Left ventricle myocardium inferior (tissue), 1 donor: ENCODE measurements around the gene ZNF579. TPM values are rescaled to one million over a fixed set of nuclear protein-coding genes. Genes with fewer than 3 reads are reported as not detected.
"Not testable (repeated sequence)": the region's sequence is repeated elsewhere in the genome, so short reads cannot be mapped to it uniquely, and the experiment has no call there.

Experiments
- DNase-seq: peaks from one replicate; pipeline ENCODE4 v3.0.0-alpha.2; 2020
- H3K27ac ChIP-seq: fragments of 200-600 bp; replicated peaks from 2 replicates; pipeline ENCODE4 v1.8.0; 2021
- H3K27me3 ChIP-seq: fragments of 200-600 bp; 2 replicates; pipeline ENCODE4 v1.8.0; 2021; ENCODE audit warnings: low read depth
- H3K36me3 ChIP-seq: fragments of 200-600 bp; 2 replicates; pipeline ENCODE4 v1.8.0; 2021
- H3K4me1 ChIP-seq: fragments of 200-600 bp; 2 replicates; pipeline ENCODE4 v1.8.0; 2021
- H3K4me3 ChIP-seq: fragments of 200-600 bp; 2 replicates; pipeline ENCODE4 v1.8.0; 2021; ENCODE audit warnings: mild to moderate bottlenecking, moderate library complexity
- H3K9me3 ChIP-seq: fragments of 200-600 bp; replicated peaks from 2 replicates; pipeline ENCODE4 v1.8.0; 2021
- CTCF ChIP-seq: fragments of 200-600 bp; IDR thresholded peaks from 2 replicates; pipeline ENCODE4 v1.8.0; 2021; ENCODE audit warnings: antibody characterized with exemption, mild to moderate bottlenecking, borderline replicate concordance
- intact Hi-C: fragments of 100-400 bp; cut with micrococcal nuclease; formaldehyde crosslinking; loops from one replicate; pipeline ENCODE4 v1.11.0; 2022
- total RNA-seq: library from RNA; stranded (reverse); fragmentation: NEBNext Ultra II Directional; extraction: Animal tissue kit (Norgen Biotek cat#: 25700); gene quantifications from one replicate; pipeline ENCODE4 v1.2.1, GENCODE V29; 2021
- donor health status: DM: no; HTN: yes; CAD: no; lungs with severe emphysema.

ZNF579 gene
- total RNA-seq, 1 donor from 2014 or later: 11.5 TPM

DNA sequence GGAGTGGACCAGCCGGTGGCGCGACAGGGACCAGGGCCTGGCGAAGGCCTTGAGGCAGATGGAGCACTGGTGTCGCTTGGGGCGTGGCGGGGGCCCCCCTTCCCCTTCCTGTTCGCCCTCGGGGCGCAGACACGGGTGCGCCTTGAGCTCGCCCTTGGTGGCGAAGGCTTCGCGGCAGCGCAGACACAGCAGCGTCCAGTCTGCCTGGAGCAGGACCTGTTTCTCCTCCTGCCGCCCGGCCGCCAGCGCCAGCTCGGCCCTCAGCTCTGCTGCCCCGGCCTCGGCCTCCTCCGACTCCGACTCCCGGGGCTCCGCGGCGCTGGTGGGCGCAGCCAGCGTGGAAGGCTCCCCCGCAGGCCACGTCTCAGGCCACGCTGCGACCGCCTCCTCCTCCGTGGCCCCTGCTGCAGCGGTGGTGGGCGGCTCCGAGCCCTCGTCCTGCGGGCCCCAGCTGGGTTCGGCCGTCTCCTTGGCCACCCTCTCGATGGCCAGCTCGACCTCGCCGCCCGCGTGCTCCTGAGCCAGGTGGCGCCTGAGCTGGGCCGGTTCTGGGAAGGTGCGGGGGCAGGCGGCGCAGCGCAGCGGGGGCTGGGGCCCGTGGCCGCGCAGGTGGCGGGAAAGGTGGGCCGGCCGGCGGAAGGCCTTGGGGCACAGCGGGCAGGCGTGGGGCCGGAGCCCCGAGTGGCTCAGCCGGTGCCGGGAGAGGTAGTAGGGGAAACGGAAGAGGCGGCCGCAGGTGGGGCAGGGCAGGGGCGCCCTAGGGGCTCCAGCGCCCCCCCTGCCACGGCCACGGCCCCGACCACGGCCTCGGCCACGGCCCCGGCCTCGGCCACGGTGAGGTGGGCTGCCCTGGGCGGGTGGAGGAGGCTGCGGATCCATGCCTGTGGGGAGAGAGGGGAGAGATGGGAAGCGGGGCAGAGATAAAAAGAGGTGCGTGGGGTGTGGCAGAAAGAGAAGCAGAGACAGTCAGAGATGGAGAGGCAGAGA is 1.6 kb downstream of the ZNF579 start:
- peaks cover 29% of the 10 kb centered on the region for H3K4me1 ChIP-seq
- H3K4me3 ChIP-seq: peak overlapping the region; percentile 95
- no peak for DNase-seq
- H3K27ac ChIP-seq: peak overlapping the region; percentile 97
- intact Hi-C loops: no loop called here
- H3K27me3 ChIP-seq: no peaks in the 10 kb centered on the region
- no peak for TF ChIP-seq CTCF
- H3K36me3 ChIP-seq: peaks cover 31% of the 10 kb centered on the region
- no peaks in the 10 kb centered on the region for H3K9me3 ChIP-seq

- no peak overlapping the region for H3K4me3 ChIP-seq
- no peaks in the 10 kb centered on the region for H3K27me3 ChIP-seq
- TF ChIP-seq CTCF: no peak
- peaks cover 31% of the 10 kb centered on the region for H3K36me3 ChIP-seq
- H3K4me1 ChIP-seq: peaks cover 29% of the 10 kb centered on the region
- no peak for DNase-seq
- H3K9me3 ChIP-seq: no peaks in the 10 kb centered on the region
- H3K27ac ChIP-seq: no peak overlapping the region
- intact Hi-C loops: no loop called here
Observed at GRCh38 chr19:55578031-55578760, 2.5 kb downstream of the ZNF579 start.

DNA sequence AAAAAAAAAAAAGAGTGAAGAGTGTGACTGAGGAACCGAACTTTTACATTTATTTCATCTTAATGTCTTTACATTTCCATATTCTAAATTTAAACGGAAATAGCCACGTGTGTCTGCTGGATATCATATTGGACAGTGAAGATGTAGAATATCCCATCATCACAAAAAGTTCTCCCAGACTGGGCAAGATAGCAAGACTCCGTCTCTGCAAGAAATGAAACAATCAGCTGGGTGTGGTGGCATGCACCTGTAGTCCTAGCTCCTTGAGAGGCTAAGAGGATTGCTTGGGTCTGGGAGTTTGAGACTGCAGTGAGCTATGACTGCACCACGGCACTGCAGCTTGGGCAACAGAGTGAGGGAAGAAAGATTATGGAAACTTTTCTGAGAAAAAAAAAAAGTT is 3.9 kb downstream of the ZNF579 start:
- Histone ChIP-seq H3K4me1 (peaks cover 22% of the 10 kb centered on the region), H3K9me3 (no peaks in the 10 kb centered on the region), H3K27ac (no peak overlapping the region), H3K4me3 (no peak overlapping the region), H3K27me3 (no peaks in the 10 kb centered on the region), H3K36me3 (peaks cover 31% of the 10 kb centered on the region)
- TF ChIP-seq CTCF: no peak
- no peak for DNase-seq
- intact Hi-C loops: no loop called here

DNA sequence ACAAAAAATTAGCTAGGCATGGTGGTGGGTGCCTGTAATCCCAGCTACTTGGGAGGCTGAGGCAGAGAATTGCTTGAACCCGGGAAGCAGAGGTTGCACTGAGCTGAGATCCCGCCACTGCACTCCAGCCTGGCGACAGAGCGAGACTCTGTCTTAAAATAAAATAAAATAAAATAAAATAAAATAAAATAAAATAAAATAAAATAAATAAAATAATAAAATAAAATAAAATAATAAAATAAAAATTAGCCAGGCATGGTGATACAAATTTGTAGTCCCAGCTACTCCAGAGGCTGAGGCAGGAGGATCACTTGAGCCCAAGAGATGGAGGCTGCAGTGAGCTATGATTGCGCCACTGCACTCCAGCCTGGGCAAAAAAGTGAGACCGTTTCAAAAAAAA is 6.7 kb downstream of the ZNF579 start:
- DNase-seq, intact Hi-C loops, H3K27me3 ChIP-seq: not testable (repeated sequence)

GRCh38 chr19:55569477-55569876 is 11.2 kb downstream of the ZNF579 start:
- DNase-seq, H3K36me3 ChIP-seq, H3K4me3 ChIP-seq, H3K9me3 ChIP-seq, H3K4me1 ChIP-seq, H3K27ac ChIP-seq, H3K27me3 ChIP-seq, intact Hi-C loops: not testable (repeated sequence)

More for the DNA sequence above, 6.7 kb downstream of the ZNF579 start:
- not testable (repeated sequence) for H3K4me1 ChIP-seq, H3K4me3 ChIP-seq, H3K9me3 ChIP-seq, H3K27ac ChIP-seq
- peaks cover 25% of the 10 kb centered on the region for H3K36me3 ChIP-seq

DNA sequence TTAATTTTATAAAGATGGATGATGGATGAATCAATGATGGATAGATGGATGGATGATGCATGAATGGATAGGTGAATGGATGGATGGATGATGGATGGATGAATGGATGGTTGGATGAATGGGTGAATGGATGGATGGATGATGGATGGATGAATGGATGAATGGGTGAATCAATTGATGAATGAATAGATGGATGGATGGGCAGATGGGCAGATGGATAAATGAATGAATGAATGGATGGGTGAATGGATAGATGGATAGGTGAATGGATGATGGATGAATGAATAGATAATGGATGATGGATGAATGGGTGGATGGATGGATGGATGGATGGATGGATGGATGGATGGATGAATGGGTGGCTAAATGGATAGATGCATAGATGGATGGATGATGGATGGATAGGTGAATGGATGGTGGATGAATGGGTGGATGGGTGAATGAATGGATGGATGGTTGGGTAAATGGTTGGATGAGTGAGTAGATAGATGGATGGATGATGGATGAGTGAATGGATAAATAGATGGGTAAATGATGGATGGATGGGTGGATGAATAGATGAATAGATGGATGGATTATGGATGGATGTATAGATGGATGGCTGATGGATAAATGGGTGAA is 12.8 kb downstream of the ZNF579 start:
- peaks cover 14% of the 10 kb centered on the region for H3K27me3 ChIP-seq
- DNase-seq: no peak
- no peak overlapping the region for H3K27ac ChIP-seq
- intact Hi-C loops: no loop called here
- no peak overlapping the region for H3K4me3 ChIP-seq
- H3K36me3 ChIP-seq: no peaks in the 10 kb centered on the region
- TF ChIP-seq CTCF: no peak
- no peaks in the 10 kb centered on the region for H3K9me3 ChIP-seq
- H3K4me1 ChIP-seq: peaks cover 3% of the 10 kb centered on the region
